ENCODE results near the gene MUC15. TPM values are rescaled to one million over a fixed set of nuclear protein-coding genes. Genes with fewer than 3 reads are reported as not detected.

The MUC15 gene
- total RNA-seq, 2 donors from 2014 or later: 0.12 TPM; not detected in 1

- Histone ChIP-seq H3K4me1 (no peaks in the 10 kb centered on the region), H3K9me3 (no peaks in the 10 kb centered on the region), H3K9ac (ENCODE audit: low read depth in 2 of 2, low read length in 2 of 2) (no peak overlapping the region), H3K36me3 (no peaks in the 10 kb centered on the region), H3K27me3 (no peaks in the 10 kb centered on the region), H3K4me3 (no peak overlapping the region), H3K27ac (no peak overlapping the region)
- intact Hi-C loops (cut with DNase I): no loop called here
- TF ChIP-seq, protein P1, sequence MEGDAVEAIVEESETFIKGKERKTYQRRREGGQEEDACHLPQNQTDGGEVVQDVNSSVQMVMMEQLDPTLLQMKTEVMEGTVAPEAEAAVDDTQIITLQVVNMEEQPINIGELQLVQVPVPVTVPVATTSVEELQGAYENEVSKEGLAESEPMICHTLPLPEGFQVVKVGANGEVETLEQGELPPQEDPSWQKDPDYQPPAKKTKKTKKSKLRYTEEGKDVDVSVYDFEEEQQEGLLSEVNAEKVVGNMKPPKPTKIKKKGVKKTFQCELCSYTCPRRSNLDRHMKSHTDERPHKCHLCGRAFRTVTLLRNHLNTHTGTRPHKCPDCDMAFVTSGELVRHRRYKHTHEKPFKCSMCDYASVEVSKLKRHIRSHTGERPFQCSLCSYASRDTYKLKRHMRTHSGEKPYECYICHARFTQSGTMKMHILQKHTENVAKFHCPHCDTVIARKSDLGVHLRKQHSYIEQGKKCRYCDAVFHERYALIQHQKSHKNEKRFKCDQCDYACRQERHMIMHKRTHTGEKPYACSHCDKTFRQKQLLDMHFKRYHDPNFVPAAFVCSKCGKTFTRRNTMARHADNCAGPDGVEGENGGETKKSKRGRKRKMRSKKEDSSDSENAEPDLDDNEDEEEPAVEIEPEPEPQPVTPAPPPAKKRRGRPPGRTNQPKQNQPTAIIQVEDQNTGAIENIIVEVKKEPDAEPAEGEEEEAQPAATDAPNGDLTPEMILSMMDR (IDR thresholded peaks at IDR 0.05): no peak
- no peak for DNase-seq
Observed at GRCh38 chr11:26558190-26558589, 13.9 kb downstream of the MUC15 start.

GRCh38 chr11:26557666-26558065 lies 14.4 kb downstream of the MUC15 start:
- intact Hi-C loops (cut with DNase I): no loop called here
- TF ChIP-seq, protein P1 (IDR thresholded peaks at IDR 0.05): no peak
- Histone ChIP-seq H3K27ac (no peak overlapping the region), H3K36me3 (no peaks in the 10 kb centered on the region), H3K9ac (ENCODE audit: low read depth in 2 of 2, low read length in 2 of 2) (no peak overlapping the region), H3K27me3 (no peaks in the 10 kb centered on the region), H3K9me3 (no peaks in the 10 kb centered on the region), H3K4me1 (no peaks in the 10 kb centered on the region), H3K4me3 (no peak overlapping the region)
- DNase-seq: no peak

DNA sequence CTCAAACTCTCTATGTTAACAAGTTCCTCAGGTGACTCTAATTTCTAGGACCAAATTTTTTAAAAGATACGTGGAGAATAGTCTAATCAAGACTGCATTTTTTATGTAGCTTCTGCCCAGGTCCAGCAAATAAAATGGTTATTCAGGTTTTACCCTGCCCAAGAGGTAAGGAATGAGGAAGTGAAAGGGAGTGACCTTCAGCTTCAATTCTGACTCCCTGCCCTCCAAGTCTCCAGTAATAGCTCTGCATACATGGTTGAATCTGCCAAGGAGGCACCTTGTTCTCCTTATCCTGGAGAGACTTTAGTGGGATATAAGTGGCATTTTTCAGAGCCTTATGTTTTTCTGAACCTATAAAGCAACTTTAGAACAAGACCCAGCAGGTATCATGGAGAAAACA lies 15.5 kb downstream of the MUC15 start:
- Histone ChIP-seq H3K36me3 (no peaks in the 10 kb centered on the region), H3K27me3 (no peaks in the 10 kb centered on the region), H3K9ac (ENCODE audit: low read depth in 2 of 2, low read length in 2 of 2) (no peak overlapping the region), H3K4me1 (no peaks in the 10 kb centered on the region), H3K27ac (no peak overlapping the region), H3K4me3 (no peak overlapping the region), H3K9me3 (no peaks in the 10 kb centered on the region)
- intact Hi-C loops (cut with DNase I): no loop called here
- DNase-seq: no peak
- TF ChIP-seq, protein P1 (IDR thresholded peaks at IDR 0.05): no peak

GRCh38 chr11:26554455-26554854 lies 17.6 kb downstream of the MUC15 start:
- Histone ChIP-seq H3K36me3 (no peaks in the 10 kb centered on the region), H3K9ac (ENCODE audit: low read depth in 2 of 2, low read length in 2 of 2) (no peak overlapping the region), H3K9me3 (no peaks in the 10 kb centered on the region), H3K4me3 (no peak overlapping the region), H3K27me3 (no peaks in the 10 kb centered on the region), H3K27ac (no peak overlapping the region), H3K4me1 (no peaks in the 10 kb centered on the region)
- no peak for DNase-seq
- TF ChIP-seq, protein P1 (IDR thresholded peaks at IDR 0.05): no peak
- intact Hi-C loops (cut with DNase I): no loop called here

DNA sequence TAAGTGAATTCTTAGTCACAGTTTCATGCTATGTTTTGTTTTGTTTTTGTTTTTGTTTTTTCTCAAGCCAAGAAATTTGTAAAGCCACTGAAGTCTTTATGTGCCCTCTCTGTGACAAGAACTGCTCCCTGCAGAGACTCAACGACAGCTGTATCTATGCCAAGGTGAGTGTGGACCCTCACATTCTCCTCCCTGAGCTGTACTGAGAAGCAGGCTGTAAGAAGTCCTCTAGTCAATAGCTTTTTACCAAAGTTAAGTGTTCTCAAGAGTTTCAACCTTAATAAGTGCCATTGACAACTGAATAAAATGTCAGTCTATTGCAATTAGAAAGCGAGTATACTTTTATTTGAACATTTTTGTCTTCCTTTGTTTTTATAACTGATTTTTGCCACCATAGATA lies 18.9 kb downstream of the MUC15 start:
- H3K27me3 ChIP-seq: no peaks in the 10 kb centered on the region
- TF ChIP-seq, protein P1 (IDR thresholded peaks at IDR 0.05): no peak
- no peak overlapping the region for H3K4me3 ChIP-seq
- H3K9me3 ChIP-seq: no peaks in the 10 kb centered on the region
- H3K27ac ChIP-seq: no peak overlapping the region
- intact Hi-C loops (cut with DNase I): no loop called here
- no peaks in the 10 kb centered on the region for H3K36me3 ChIP-seq
- DNase-seq: no peak
- no peaks in the 10 kb centered on the region for H3K4me1 ChIP-seq
- no peak overlapping the region for H3K9ac ChIP-seq (ENCODE audit: low read depth in 2 of 2, low read length in 2 of 2)
